ENCODE data around the gene SORCS3. TPM values are rescaled to one million over a fixed set of nuclear protein-coding genes. Genes with fewer than 3 reads are reported as not detected.

The SORCS3 gene
- total RNA-seq, 1 experiment from 2014 or later, result 0.04 TPM

GRCh38 chr10:104735757-104736391 is 94.8 kb downstream of the SORCS3 start:
- Histone ChIP-seq H3K23me2 (ENCODE audit: insufficient read length, low read depth, low read length, poor library complexity, severe bottlenecking) (peaks cover 6% of the 10 kb centered on the region), H3K18ac (ENCODE audit: insufficient read length, low read depth, low read length) (no peak overlapping the region), H3K4ac (ENCODE audit: low read depth, low read length) (no peak overlapping the region), H3K4me1 (ENCODE audit: insufficient read depth, low read length) (peaks cover 5% of the 10 kb centered on the region), H3K56ac (ENCODE audit: insufficient read length, low read depth, low read length) (no peak overlapping the region), H4K5ac (ENCODE audit: insufficient read length, low read depth, low read length) (no peak overlapping the region), H3K9ac (ENCODE audit: extremely low read depth, insufficient read length, low read length) (no peak overlapping the region), H4K8ac (replicated peaks; ENCODE audit: insufficient read length, low read depth, low read length) (no peak overlapping the region), H2BK12ac (ENCODE audit: insufficient read length, low read depth, low read length) (no peak overlapping the region), H2AK5ac (ENCODE audit: insufficient read length, low read length) (no peak overlapping the region), H2BK5ac (ENCODE audit: insufficient read length, low read length) (no peak overlapping the region), H3K79me2 (ENCODE audit: insufficient read depth, low read length) (no peaks in the 10 kb centered on the region), H4K20me1 (ENCODE audit: control insufficient read depth, insufficient read depth, insufficient read length) (no peaks in the 10 kb centered on the region), H3K27ac (ENCODE audit: insufficient read length, low read depth, low read length) (no peak overlapping the region), H3K9me3 (ENCODE audit: control insufficient read depth, low read depth, low read length) (no peaks in the 10 kb centered on the region), H3T11ph (ENCODE audit: low read length) (no peak overlapping the region), H4K91ac (ENCODE audit: insufficient read length, low read depth, low read length) (no peak overlapping the region), H3K79me1 (ENCODE audit: insufficient read depth, low read depth, low read length, poor library complexity, severe bottlenecking) (no peaks in the 10 kb centered on the region), H2BK20ac (ENCODE audit: low read depth, low read length, poor library complexity, severe bottlenecking) (no peak overlapping the region), H2BK120ac (ENCODE audit: low read depth, low read length, poor library complexity, severe bottlenecking) (no peak overlapping the region), H3K14ac (ENCODE audit: insufficient read depth, low read length) (no peak overlapping the region), H3K27me3 (ENCODE audit: insufficient read depth, low read length) (no peaks in the 10 kb centered on the region), H3K23ac (ENCODE audit: insufficient read length, low read depth, low read length) (no peak overlapping the region), H3K4me2 (ENCODE audit: insufficient read depth, insufficient read length, low read length) (peak overlapping the region; percentile 8), H2AFZ (ENCODE audit: low read length) (no peak overlapping the region), H2BK15ac (ENCODE audit: low read depth, low read length) (no peak overlapping the region)
- Mint-ChIP-seq H3K27me3 (ENCODE audit: low read depth) (peaks cover 6% of the 10 kb centered on the region), H3K36me3 (ENCODE audit: insufficient read depth in 1 of 3, low read depth in 3 of 3) (no peaks in the 10 kb centered on the region), H3K4me3 (peak overlapping the region in 1 of 2 experiments; percentile 28; a peak in 1 of 5 replicates), H3K27ac (peak overlapping the region in 1 of 3 experiments; percentile 69; a peak in 2 of 7 replicates), H3K9me3 (no peaks in the 10 kb centered on the region; a peak in 1 of 5 replicates), H3K4me1 (peaks cover 26 to 29% of the 10 kb centered on the region in 2 experiments)
- no peak for DNase-seq
- TF ChIP-seq, protein P1, sequence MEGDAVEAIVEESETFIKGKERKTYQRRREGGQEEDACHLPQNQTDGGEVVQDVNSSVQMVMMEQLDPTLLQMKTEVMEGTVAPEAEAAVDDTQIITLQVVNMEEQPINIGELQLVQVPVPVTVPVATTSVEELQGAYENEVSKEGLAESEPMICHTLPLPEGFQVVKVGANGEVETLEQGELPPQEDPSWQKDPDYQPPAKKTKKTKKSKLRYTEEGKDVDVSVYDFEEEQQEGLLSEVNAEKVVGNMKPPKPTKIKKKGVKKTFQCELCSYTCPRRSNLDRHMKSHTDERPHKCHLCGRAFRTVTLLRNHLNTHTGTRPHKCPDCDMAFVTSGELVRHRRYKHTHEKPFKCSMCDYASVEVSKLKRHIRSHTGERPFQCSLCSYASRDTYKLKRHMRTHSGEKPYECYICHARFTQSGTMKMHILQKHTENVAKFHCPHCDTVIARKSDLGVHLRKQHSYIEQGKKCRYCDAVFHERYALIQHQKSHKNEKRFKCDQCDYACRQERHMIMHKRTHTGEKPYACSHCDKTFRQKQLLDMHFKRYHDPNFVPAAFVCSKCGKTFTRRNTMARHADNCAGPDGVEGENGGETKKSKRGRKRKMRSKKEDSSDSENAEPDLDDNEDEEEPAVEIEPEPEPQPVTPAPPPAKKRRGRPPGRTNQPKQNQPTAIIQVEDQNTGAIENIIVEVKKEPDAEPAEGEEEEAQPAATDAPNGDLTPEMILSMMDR (conservative IDR thresholded peaks at IDR 0.05), result no peak
- WGBS (ENCODE audit: extremely low coverage, insufficient read length, low lambda C conversion rate), result no CpG with 5 or more reads among the region's 10 CpGs

All from H9 (cell line).